SK-N-SH (cell line): ENCODE results near the gene KCTD14. TPM values are rescaled to one million over a fixed set of nuclear protein-coding genes. Genes with fewer than 3 reads are reported as not detected.
A peak's percentile ranks its signal among the peaks of the same experiment; 100 is the strongest.

ENCODE experiments used
- CTCF ChIA-PET: fragments of 300-600, 350-600 bp; formaldehyde crosslinking; extraction: SDS; loops from one replicate; lab custom pipeline; 2021; lab: Yijun Ruan, JAX
- POLR2A ChIA-PET: fragments of 350-600 bp; sonication (Branson Sonifier 250); formaldehyde crosslinking; extraction: SDS; loops from one replicate; lab custom pipeline; 2020; ENCODE audit warnings: antibody characterized with exemption, inconsistent platforms; lab: Yijun Ruan, JAX
- DNase-seq: peaks from one replicate; pipeline ENCODE4 v3.0.0; 2012
- H2AFZ ChIP-seq: fragments of 200-600 bp; sonication (generic); 2 replicates; pipeline ENCODE4 v1.8.1; 2016; ENCODE audit warnings: antibody characterized with exemption, mild to moderate bottlenecking, low read depth
- H3F3A ChIP-seq: fragments of 200-600 bp; sonication (generic); replicated peaks from 2 replicates; pipeline ENCODE3; 2016; ENCODE audit warnings: antibody characterized with exemption, mild to moderate bottlenecking; ENCODE audit not compliant: insufficient read depth
- H3K27ac ChIP-seq, 2 experiments: fragments of 200-500 bp in 1 of 2; fragments of 200-600 bp in 1 of 2; sonication (Bioruptor generic) in 1 of 2; sonication (generic), shearing (Covaris generic) in 1 of 2; 2 replicates each; pipeline versions ENCODE4 v1.5.1 to v1.6.1; 2014 to 2016; ENCODE audit warnings: low read depth in 2 of 2, inconsistent platforms in 1 of 2, low read length in 1 of 2, mild to moderate bottlenecking in 1 of 2, mixed read lengths in 1 of 2
- H3K27me3 ChIP-seq: fragments of 200-600 bp; sonication (generic), shearing (Covaris generic); 2 replicates; pipeline ENCODE4 v1.6.1; 2016; ENCODE audit warnings: mixed run types; ENCODE audit not compliant: insufficient read depth
- H3K36me3 ChIP-seq, 2 experiments: fragments of 200-500 bp in 1 of 2; fragments of 200-600 bp in 1 of 2; sonication (Bioruptor generic) in 1 of 2; sonication (generic) in 1 of 2; replicated peaks in 1 of 2; 2 replicates each; pipeline versions ENCODE3 to v1.5.1; 2014 to 2016; ENCODE audit warnings: low read length in 1 of 2, mild to moderate bottlenecking in 1 of 2; ENCODE audit not compliant: insufficient read depth in 2 of 2, control insufficient read depth in 1 of 2
- H3K4me1 ChIP-seq, 2 experiments: fragments of 200-500 bp in 1 of 2; fragments of 200-600 bp in 1 of 2; sonication (Bioruptor generic) in 1 of 2; sonication (generic), shearing (Covaris generic) in 1 of 2; 2 replicates each; pipeline versions ENCODE4 v1.5.1 to v1.6.1; 2014 to 2016; ENCODE audit warnings: low read depth in 1 of 2, low read length in 1 of 2, mixed run types in 1 of 2; ENCODE audit not compliant: insufficient read depth in 2 of 2, control insufficient read depth in 1 of 2
- H3K4me2 ChIP-seq: fragments of 200-600 bp; sonication (generic), shearing (Covaris generic); 2 replicates; pipeline ENCODE4 v1.6.1; 2017; ENCODE audit warnings: mixed run types
- H3K4me3 ChIP-seq, 2 experiments: fragments of 200-500 bp in 1 of 2; fragments of 200-600 bp in 1 of 2; sonication (Bioruptor generic) in 1 of 2; sonication (generic), shearing (Covaris generic) in 1 of 2; 2 replicates each; pipeline versions ENCODE4 v1.5.1 to v1.8.1; 2014 to 2016; ENCODE audit warnings: low read depth in 2 of 2, inconsistent platforms in 1 of 2, low read length in 1 of 2, mild to moderate bottlenecking in 1 of 2, mixed read lengths in 1 of 2, moderate library complexity in 1 of 2
- H3K79me2 ChIP-seq: fragments of 200-600 bp; sonication (generic); 2 replicates; pipeline ENCODE4 v1.8.1; 2017; ENCODE audit warnings: mild to moderate bottlenecking; ENCODE audit not compliant: insufficient read depth
- H3K9ac ChIP-seq: fragments of 200-600 bp; sonication (generic); 2 replicates; pipeline ENCODE4 v1.6.1; 2017; ENCODE audit warnings: mixed run types
- H3K9me2 ChIP-seq: fragments of 200-600 bp; sonication (generic); 2 replicates; pipeline ENCODE4 v1.6.1; 2017; ENCODE audit warnings: mixed run types
- H3K9me3 ChIP-seq: fragments of 200-600 bp; sonication (generic); 2 replicates; pipeline ENCODE4 v1.6.1; 2017; ENCODE audit warnings: mixed run types, mild to moderate bottlenecking, moderate library complexity
- H4K20me1 ChIP-seq: fragments of 200-600 bp; sonication (generic); 2 replicates; pipeline ENCODE4 v1.6.1; 2017; ENCODE audit warnings: mild to moderate bottlenecking, mixed run types; ENCODE audit not compliant: insufficient read depth
- CHD2 ChIP-seq: fragments of 150-350 bp; IDR thresholded peaks from 2 replicates; pipeline ENCODE4 v1.6.1; 2018; ENCODE audit warnings: low read length; ENCODE audit not compliant: partially characterized antibody
- EP300 ChIP-seq, 2 experiments: IDR thresholded peaks; 2 replicates each; pipeline versions ENCODE4 v1.4.0 to v1.6.1; 2012; ENCODE audit warnings: borderline replicate concordance in 1 of 2, low read depth in 1 of 2, low read length in 1 of 2
- FOXJ3 ChIP-seq: sonication (generic); formaldehyde crosslinking; IDR thresholded peaks from 2 replicates; pipeline ENCODE4 v1.5.1; 2020; ENCODE audit warnings: mild to moderate bottlenecking, missing genetic modification reagents
- FOXM1 ChIP-seq: IDR thresholded peaks from 2 replicates; pipeline ENCODE4 v1.4.0; 2012; ENCODE audit warnings: low read depth, mild to moderate bottlenecking
- GABPA ChIP-seq: IDR thresholded peaks from 2 replicates; pipeline ENCODE4 v1.4.0; 2012; ENCODE audit warnings: low read depth, mild to moderate bottlenecking
- JUND ChIP-seq: IDR thresholded peaks from 2 replicates; pipeline ENCODE4 v1.4.0; 2012
- MEF2A ChIP-seq: IDR thresholded peaks from 2 replicates; pipeline ENCODE4 v1.4.0; 2012; ENCODE audit warnings: low read depth, borderline replicate concordance
- NFIC ChIP-seq: IDR thresholded peaks from 2 replicates; pipeline ENCODE4 v1.4.0; 2012; ENCODE audit warnings: borderline replicate concordance
- PBX3 ChIP-seq: IDR thresholded peaks from 2 replicates; pipeline ENCODE4; 2012
- POLR2AphosphoS5 ChIP-seq: IDR thresholded peaks from 2 replicates; pipeline ENCODE4 v1.6.1; 2012; ENCODE audit warnings: low read depth, low read length
- RAD21 ChIP-seq: IDR thresholded peaks from 2 replicates; pipeline ENCODE4 v1.6.1; 2012; ENCODE audit warnings: mild to moderate bottlenecking, low read length
- RXRA ChIP-seq: IDR thresholded peaks from 2 replicates; pipeline ENCODE4 v1.4.0; 2012; ENCODE audit warnings: low read depth, mild to moderate bottlenecking, borderline replicate concordance
- SMC3 ChIP-seq: IDR thresholded peaks from 2 replicates; pipeline ENCODE4 v1.6.1; 2012; ENCODE audit warnings: low read depth, low read length, improper control_type of control experiment
- TCF12 ChIP-seq: IDR thresholded peaks from 2 replicates; pipeline ENCODE4 v1.4.0; 2012
- TEAD4 ChIP-seq: IDR thresholded peaks from 2 replicates; pipeline ENCODE4 v1.4.0; 2012; ENCODE audit warnings: mild to moderate bottlenecking, borderline replicate concordance; ENCODE audit not compliant: insufficient read depth
- USF1 ChIP-seq: IDR thresholded peaks from 2 replicates; pipeline ENCODE4 v1.4.0; 2012; ENCODE audit warnings: low read depth, borderline replicate concordance
- USF2 ChIP-seq: fragments of 150-350 bp; IDR thresholded peaks from 2 replicates; pipeline ENCODE4 v1.6.1; 2017; ENCODE audit warnings: antibody characterized with exemption, low read length, low read depth, borderline replicate concordance
- WGBS: methylation state at CpG from one replicate; pipeline ENCODE4 v1.1.6; 2017; ENCODE audit warnings: low lambda C conversion rate; 5-methylcytosine and 5-hydroxymethylcytosine counted together
- polyA plus RNA-seq, 3 experiments: library from polyadenylated mRNA; depleted of rRNA; stranded (reverse); fragments of >200 nt; gene quantifications; 2 replicates each; pipeline ENCODE4 v1.2.3, GENCODE V29; 2012

The KCTD14 gene
- polyA plus RNA-seq, 1 of the 3 experiments (the other 2 are of a cell fraction) = 0.25 TPM

GRCh38 chr11:78033040-78033439 is 10.0 kb upstream of the KCTD14 start:
- CTCF ChIA-PET = interaction anchor here (4.3 kb wide), 1 partner anchor 13 kb away, joined by 26 read pairs; no protein-coding TSS in a partner anchor
- POLR2A ChIA-PET = no interaction called here
- no peak overlapping the region for H2AFZ ChIP-seq
- peaks cover 9% of the 10 kb centered on the region for H3F3A ChIP-seq
- no peak overlapping the region for H3K4me3 ChIP-seq
- no peak for DNase-seq
- H3K36me3 ChIP-seq = no peaks in the 10 kb centered on the region
- no peaks in the 10 kb centered on the region for H3K9me3 ChIP-seq
- WGBS = 68% methylated on average over 4 of the region's 4 CpGs
- H3K9ac ChIP-seq = no peak overlapping the region
- no peaks in the 10 kb centered on the region for H3K79me2 ChIP-seq
- no peak for TF ChIP-seq FOXJ3 (CRISPR knock-in tag)
- TF ChIP-seq USF2 = no peak
- TF ChIP-seq CHD2 = no peak
- H3K27ac ChIP-seq = no peak overlapping the region
- H4K20me1 ChIP-seq = no peaks in the 10 kb centered on the region
- H3K27me3 ChIP-seq = no peaks in the 10 kb centered on the region
- H3K9me2 ChIP-seq = no peaks in the 10 kb centered on the region
- no peak overlapping the region for H3K4me2 ChIP-seq
- H3K4me1 ChIP-seq = peaks cover 24 to 27% of the 10 kb centered on the region in 2 experiments; a peak in 3 of 4 replicates

- Histone ChIP-seq H3K9me3 (no peaks in the 10 kb centered on the region), H3K4me2 (no peak overlapping the region), H3K4me3 (no peak overlapping the region), H3K79me2 (no peaks in the 10 kb centered on the region), H3F3A (peaks cover 9% of the 10 kb centered on the region), H3K36me3 (no peaks in the 10 kb centered on the region), H3K9me2 (no peaks in the 10 kb centered on the region), H3K27me3 (no peaks in the 10 kb centered on the region), H3K4me1 (peaks cover 24% of the 10 kb centered on the region in 2 experiments; a peak in 3 of 4 replicates), H3K9ac (no peak overlapping the region), H2AFZ (no peak overlapping the region), H4K20me1 (no peaks in the 10 kb centered on the region), H3K27ac (peak overlapping the region in 1 of 2 experiments; percentile 85; a peak in 2 of 4 replicates)
- TF ChIP-seq NFIC (peak; percentile 43; the same call in 1 of the 2 replicates), EP300 (IDR thresholded peaks at IDR 0.05; ENCODE audit: borderline replicate concordance in 1 of 2, low read depth in 1 of 2, low read length in 1 of 2) (0 out of 4 replicates have a peak, but pooled peaks of 1 of the 2 experiments have one; percentile 27), POLR2AphosphoS5 (no peak), TCF12 (peak; percentile 29; the same call in 1 of the 2 replicates)
- DNase-seq = peak; percentile 42
- CTCF ChIA-PET = interaction anchor here (1.0 to 4.3 kb wide), 2 partner anchors 12 to 14 kb away, joined by 3 to 26 read pairs; no protein-coding TSS in a partner anchor
- POLR2A ChIA-PET = interaction anchor here (3.0 kb wide), 1 partner anchor 37 kb away, joined by 27 read pairs; the partner anchor contains the start of gene INTS4
These were observed 9.0 kb upstream of the KCTD14 start for GRCh38 chr11:78032090-78032489.

GRCh38 chr11:78031629-78032028 is 8.6 kb upstream of the KCTD14 start:
- peaks cover 20 to 24% of the 10 kb centered on the region in 2 experiments; a peak in 3 of 4 replicates for H3K4me1 ChIP-seq
- no peak overlapping the region for H3K4me2 ChIP-seq
- 96% methylated on average over 3 of the region's 3 CpGs for WGBS
- H3K9ac ChIP-seq = no peak overlapping the region
- TF ChIP-seq RXRA (no peak), USF1 (no peak), MEF2A (no peak), RAD21 (no peak), USF2 (no peak), FOXM1 (no peak), JUND (no peak), CHD2 (no peak), TEAD4 (no peak), NFIC (no peak), PBX3 (no peak), SMC3 (no peak), GABPA (no peak)
- H3K4me3 ChIP-seq = no peak overlapping the region
- peak overlapping the region in 1 of 2 experiments; percentile 85; a peak in 2 of 4 replicates for H3K27ac ChIP-seq
- no peaks in the 10 kb centered on the region for H3K79me2 ChIP-seq
- no peaks in the 10 kb centered on the region for H4K20me1 ChIP-seq
- DNase-seq = no peak
- no peaks in the 10 kb centered on the region for H3K36me3 ChIP-seq
- CTCF ChIA-PET = interaction anchor here (1.0 to 4.3 kb wide), 3 partner anchors 12 to 32 kb away, joined by 3 to 26 read pairs (median 5); no protein-coding TSS in a partner anchor
- H3K27me3 ChIP-seq = no peaks in the 10 kb centered on the region
- no peaks in the 10 kb centered on the region for H3K9me3 ChIP-seq
- POLR2A ChIA-PET = interaction anchor here (1.4 to 3.0 kb wide), 2 partner anchors 9 to 36 kb away, joined by 9 to 27 read pairs; partner anchors contain the start of gene INTS4
- H2AFZ ChIP-seq = no peak overlapping the region
- no peaks in the 10 kb centered on the region for H3K9me2 ChIP-seq
- peaks cover 9% of the 10 kb centered on the region for H3F3A ChIP-seq
